ENCODE results near the gene TGOLN2. TPM values are rescaled to one million over a fixed set of nuclear protein-coding genes. Genes with fewer than 3 reads are reported as not detected.

The TGOLN2 gene
- total RNA-seq, 3 donors from 2014 or later (not counting 1 experiment from before 2014, with no cell fraction given) = 190 to 207 (median 194) TPM

DNA sequence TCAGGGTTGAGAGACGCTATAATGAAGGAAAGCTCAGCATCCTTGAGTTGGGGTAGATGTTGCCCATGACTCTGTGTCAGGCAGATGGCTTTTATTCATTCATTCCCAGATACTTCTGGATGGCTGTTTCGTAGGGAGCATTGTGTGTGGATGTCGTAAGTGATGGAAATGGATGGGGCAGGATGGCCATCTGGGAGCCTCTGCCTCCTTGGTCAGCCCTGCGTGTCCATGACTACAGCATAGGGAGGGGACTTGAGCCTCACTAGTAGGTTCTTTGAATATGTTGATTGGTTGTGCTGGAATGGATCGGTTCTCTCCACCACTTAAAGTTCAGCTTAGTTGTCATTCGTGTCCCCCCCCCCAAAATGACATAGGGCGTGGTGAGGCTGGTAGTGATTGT is 44.9 kb downstream of the TGOLN2 start:
- peaks cover 3% of the 10 kb centered on the region for H3K4me1 ChIP-seq (ENCODE audit: control insufficient read depth, insufficient read depth, low read length)
- 92% methylated on average over 4 of the region's 7 CpGs for WGBS (ENCODE audit: insufficient coverage)
- no peaks in the 10 kb centered on the region for H3K9me3 ChIP-seq (ENCODE audit: control insufficient read depth, insufficient read depth, low read length)
- DNase-seq = no peak
- no peak overlapping the region for H3K27ac ChIP-seq (ENCODE audit: low read length)
- H3K36me3 Mint-ChIP-seq = no peaks in the 10 kb centered on the region
- no peaks in the 10 kb centered on the region for H3K9me3 Mint-ChIP-seq
- no peak for ATAC-seq
- peaks cover 0 to 8% of the 10 kb centered on the region in 2 donors for H3K27me3 Mint-ChIP-seq (ENCODE audit: low read depth in 2 of 2)
- no peak overlapping the region for H3K27ac Mint-ChIP-seq
- TF ChIP-seq, protein P1, sequence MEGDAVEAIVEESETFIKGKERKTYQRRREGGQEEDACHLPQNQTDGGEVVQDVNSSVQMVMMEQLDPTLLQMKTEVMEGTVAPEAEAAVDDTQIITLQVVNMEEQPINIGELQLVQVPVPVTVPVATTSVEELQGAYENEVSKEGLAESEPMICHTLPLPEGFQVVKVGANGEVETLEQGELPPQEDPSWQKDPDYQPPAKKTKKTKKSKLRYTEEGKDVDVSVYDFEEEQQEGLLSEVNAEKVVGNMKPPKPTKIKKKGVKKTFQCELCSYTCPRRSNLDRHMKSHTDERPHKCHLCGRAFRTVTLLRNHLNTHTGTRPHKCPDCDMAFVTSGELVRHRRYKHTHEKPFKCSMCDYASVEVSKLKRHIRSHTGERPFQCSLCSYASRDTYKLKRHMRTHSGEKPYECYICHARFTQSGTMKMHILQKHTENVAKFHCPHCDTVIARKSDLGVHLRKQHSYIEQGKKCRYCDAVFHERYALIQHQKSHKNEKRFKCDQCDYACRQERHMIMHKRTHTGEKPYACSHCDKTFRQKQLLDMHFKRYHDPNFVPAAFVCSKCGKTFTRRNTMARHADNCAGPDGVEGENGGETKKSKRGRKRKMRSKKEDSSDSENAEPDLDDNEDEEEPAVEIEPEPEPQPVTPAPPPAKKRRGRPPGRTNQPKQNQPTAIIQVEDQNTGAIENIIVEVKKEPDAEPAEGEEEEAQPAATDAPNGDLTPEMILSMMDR (IDR thresholded peaks at IDR 0.05) = no peak
- no peak overlapping the region for H3K4me3 Mint-ChIP-seq
- H3K36me3 ChIP-seq (ENCODE audit: control insufficient read depth, insufficient read depth, low read length) = no peaks in the 10 kb centered on the region
- no peaks in the 10 kb centered on the region for H3K27me3 ChIP-seq (ENCODE audit: control insufficient read depth, insufficient read depth, low read length)
- peaks cover 0 to 5% of the 10 kb centered on the region in 2 donors for H3K4me1 Mint-ChIP-seq
- intact Hi-C loops (cut with micrococcal nuclease) = loop anchor here (10.0 kb wide), 1 partner anchor 788 kb away; no protein-coding TSS in a partner anchor
- no peak overlapping the region for H3K4me3 ChIP-seq (ENCODE audit: low read length)

DNA sequence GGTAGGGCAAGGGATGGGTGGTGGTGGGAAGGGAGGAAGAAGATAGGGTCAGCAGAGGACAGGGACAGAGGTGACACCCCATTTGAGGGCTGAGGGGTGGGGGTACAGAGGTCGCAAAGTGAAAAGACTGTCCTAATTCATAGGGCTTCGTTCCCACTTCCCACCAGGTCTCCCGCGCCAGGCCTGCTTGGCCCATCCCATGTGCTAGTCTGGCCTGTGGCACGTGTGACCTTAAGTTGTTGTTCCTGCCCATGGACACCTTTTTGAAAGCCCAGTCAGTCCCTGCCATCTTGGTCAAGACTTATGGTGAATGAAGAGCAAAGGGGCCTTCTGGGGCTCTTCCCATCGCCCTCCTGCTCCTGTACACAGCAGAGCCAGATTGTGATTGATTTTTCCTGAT is 46.2 kb downstream of the TGOLN2 start:
- H3K36me3 Mint-ChIP-seq = no peaks in the 10 kb centered on the region
- Histone ChIP-seq H3K27ac (ENCODE audit: low read length) (no peak overlapping the region), H3K27me3 (ENCODE audit: control insufficient read depth, insufficient read depth, low read length) (no peaks in the 10 kb centered on the region), H3K9me3 (ENCODE audit: control insufficient read depth, insufficient read depth, low read length) (no peaks in the 10 kb centered on the region), H3K4me1 (ENCODE audit: control insufficient read depth, insufficient read depth, low read length) (peaks cover 3% of the 10 kb centered on the region), H3K36me3 (ENCODE audit: control insufficient read depth, insufficient read depth, low read length) (no peaks in the 10 kb centered on the region), H3K4me3 (ENCODE audit: low read length) (no peak overlapping the region)
- ATAC-seq = no peak
- DNase-seq = no peak
- H3K9me3 Mint-ChIP-seq = no peaks in the 10 kb centered on the region
- peaks cover 0 to 5% of the 10 kb centered on the region in 2 donors for H3K4me1 Mint-ChIP-seq
- intact Hi-C loops (cut with micrococcal nuclease) = loop anchor here (10.0 kb wide), 1 partner anchor 787 kb away; no protein-coding TSS in a partner anchor
- H3K4me3 Mint-ChIP-seq = no peak overlapping the region
- TF ChIP-seq, protein P1 (IDR thresholded peaks at IDR 0.05) = no peak
- H3K27ac Mint-ChIP-seq = no peak overlapping the region
- peaks cover 0 to 6% of the 10 kb centered on the region in 2 donors for H3K27me3 Mint-ChIP-seq (ENCODE audit: low read depth in 2 of 2)
- WGBS (ENCODE audit: insufficient coverage) = 81% methylated on average over 6 of the region's 6 CpGs

DNA sequence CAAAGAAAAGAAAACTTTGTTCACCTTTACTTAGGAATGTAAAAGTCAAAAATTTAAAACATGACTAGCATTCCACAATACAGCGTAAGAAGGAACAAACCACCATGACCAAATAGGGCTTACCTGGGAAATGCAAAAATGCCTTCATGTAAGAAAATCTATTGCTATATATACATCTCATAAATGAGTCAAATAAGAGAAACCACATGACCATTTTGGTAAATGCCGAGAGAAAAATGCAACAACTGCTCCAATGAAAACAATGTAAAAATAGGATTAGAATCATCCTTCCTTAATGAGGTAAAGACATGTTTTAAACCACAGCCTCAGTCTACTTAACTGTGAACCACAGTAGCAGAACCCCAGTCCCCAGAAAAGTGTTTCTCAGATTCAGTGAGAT is 49.4 kb downstream of the TGOLN2 start:
- DNase-seq (no peak), ATAC-seq (no peak)
- no peaks in the 10 kb centered on the region for H3K36me3 ChIP-seq (ENCODE audit: control insufficient read depth, insufficient read depth, low read length)
- Mint-ChIP-seq H3K4me1 (no peaks in the 10 kb centered on the region), H3K4me3 (no peak overlapping the region), H3K27me3 (ENCODE audit: low read depth in 2 of 2) (peaks cover 0 to 6% of the 10 kb centered on the region in 2 donors), H3K36me3 (no peaks in the 10 kb centered on the region), H3K27ac (no peak overlapping the region), H3K9me3 (no peaks in the 10 kb centered on the region)
- TF ChIP-seq, protein P1 (IDR thresholded peaks at IDR 0.05) = no peak
- no peak overlapping the region for H3K4me3 ChIP-seq (ENCODE audit: low read length)
- H3K27me3 ChIP-seq (ENCODE audit: control insufficient read depth, insufficient read depth, low read length) = no peaks in the 10 kb centered on the region
- no peaks in the 10 kb centered on the region for H3K9me3 ChIP-seq (ENCODE audit: control insufficient read depth, insufficient read depth, low read length)
- H3K27ac ChIP-seq (ENCODE audit: low read length) = no peak overlapping the region
- intact Hi-C loops (cut with micrococcal nuclease) = no loop called here
- H3K4me1 ChIP-seq (ENCODE audit: control insufficient read depth, insufficient read depth, low read length) = no peaks in the 10 kb centered on the region
- 75% methylated on average over 1 of the region's 2 CpGs for WGBS (ENCODE audit: insufficient coverage)

Measured in natural killer cell (primary cell).